Stimulated activated CD4-positive, alpha-beta T cell treated with anti-CD3 and anti-CD28 coated beads, TNF-alpha, amount 100 ng/mL, for 24 hours (primary cell): ENCODE measurements around the gene ATXN7L2.

Experiments
- DNase-seq, 3 experiments: peaks; one replicate each; pipeline ENCODE4 v3.0.0-alpha.2; 2020; ENCODE audit warnings: low read depth in 3 of 3

Gene ATXN7L2

GRCh38 chr1:109527098-109527811 is 43.5 kb downstream of the ATXN7L2 start:
- DNase-seq, result no peak

DNA sequence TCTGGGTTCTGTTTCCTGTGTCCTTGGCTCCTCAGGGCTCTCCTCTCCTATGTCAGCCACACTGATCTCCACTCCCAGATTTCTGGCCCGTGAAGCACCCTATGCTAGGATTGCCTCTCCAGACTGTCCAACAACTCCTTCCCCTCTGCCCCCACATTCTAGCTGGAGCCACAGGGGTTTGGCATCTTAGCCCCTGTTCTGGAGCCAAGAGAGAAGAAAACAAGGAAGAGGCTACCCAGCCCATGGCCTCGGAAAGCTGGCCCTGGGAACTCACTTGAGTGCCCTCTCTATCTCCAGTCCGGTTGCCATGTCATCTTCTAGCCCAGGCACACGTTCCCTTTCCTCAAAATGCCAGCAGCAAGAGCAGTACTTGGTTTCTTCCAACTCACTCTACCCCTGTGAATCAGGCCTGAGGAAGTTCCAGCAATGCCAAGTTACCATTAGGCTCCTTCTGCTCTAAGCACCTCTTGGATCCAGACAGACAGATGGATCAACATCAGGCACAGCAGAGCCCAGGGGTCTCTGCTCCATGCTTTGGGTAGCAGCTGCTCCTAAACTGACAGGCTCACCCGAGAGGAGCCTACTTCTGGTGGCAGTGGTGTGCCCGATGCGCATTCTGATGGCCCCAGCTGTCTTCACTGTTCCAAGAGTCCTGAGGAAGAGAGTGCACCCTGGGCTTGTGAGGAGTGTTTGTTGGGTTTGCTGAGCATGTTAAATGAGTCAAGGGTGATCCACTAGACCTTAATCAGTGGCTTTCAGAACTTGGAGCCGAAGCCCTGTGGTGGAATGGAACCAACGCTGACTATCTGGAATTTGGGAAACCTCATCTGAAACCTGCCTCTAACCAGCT is 44.4 kb downstream of the ATXN7L2 start:
- DNase-seq, result no peak

GRCh38 chr1:109528712-109529111 is 45.0 kb downstream of the ATXN7L2 start:
- no peak for DNase-seq

DNA sequence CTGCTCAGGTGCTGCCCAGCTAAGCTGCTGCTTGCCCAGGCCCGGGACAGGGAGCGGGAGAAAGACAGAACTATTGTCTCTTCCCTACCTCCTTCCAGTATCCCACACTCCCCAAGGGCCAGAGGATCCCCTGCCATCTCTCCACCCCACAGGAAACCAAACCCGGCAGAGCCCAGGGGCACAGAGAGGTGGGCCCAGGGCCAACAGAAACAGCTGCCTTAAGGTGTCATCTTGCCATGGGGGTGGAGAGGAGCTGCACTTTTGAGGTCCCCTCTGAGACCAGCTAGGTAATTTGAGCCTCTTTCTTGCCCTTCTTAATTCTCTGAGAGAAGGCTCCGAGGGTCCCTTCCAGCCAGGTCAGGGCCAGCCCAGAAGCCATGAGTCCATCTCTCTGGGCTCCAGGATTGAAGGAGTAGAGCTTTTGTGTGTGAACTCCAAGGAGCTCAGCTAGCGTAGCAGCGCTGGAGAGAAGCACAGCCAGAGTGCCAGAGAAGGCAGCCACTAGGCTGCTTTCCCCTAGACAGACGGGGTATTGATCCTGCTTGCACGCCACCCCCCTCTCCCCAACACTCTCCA is 46.3 kb downstream of the ATXN7L2 start:
- DNase-seq, result no peak

- DNase-seq, result no peak
These were observed 46.9 kb downstream of the ATXN7L2 start for GRCh38 chr1:109530457-109531087.

GRCh38 chr1:109531380-109531779 is 47.7 kb downstream of the ATXN7L2 start:
- DNase-seq, result no peak

DNA sequence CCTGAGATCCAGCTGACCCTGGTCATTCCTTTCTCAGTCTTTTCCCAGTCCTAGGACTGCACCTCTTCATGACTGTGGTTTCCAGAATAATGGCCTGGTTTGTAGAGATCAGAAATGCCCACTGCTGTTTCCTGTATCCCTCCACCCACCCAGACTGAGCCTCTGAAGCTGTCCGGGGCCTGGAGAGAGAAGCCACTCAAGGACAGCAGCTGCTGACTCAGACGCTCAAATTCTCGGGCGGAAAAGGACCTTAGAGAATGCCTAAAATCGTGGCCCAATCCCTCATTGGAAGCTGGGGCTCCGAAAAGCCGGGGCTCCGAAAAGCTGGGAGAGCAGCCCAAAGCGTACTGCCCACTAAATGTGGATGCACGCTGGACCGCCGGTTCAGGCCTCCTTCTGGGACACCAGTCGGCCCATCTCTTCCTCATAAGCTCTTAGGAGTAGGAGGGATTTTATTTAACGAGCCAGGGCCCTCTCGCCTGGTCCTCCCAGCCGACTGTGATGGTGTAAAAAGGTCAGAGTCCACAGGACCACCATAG is 48.2 kb downstream of the ATXN7L2 start:
- no peak for DNase-seq

- DNase-seq, result peak; percentile 84 to 90 (median 90)
These were observed 48.8 kb downstream of the ATXN7L2 start for GRCh38 chr1:109532365-109533136.

DNA sequence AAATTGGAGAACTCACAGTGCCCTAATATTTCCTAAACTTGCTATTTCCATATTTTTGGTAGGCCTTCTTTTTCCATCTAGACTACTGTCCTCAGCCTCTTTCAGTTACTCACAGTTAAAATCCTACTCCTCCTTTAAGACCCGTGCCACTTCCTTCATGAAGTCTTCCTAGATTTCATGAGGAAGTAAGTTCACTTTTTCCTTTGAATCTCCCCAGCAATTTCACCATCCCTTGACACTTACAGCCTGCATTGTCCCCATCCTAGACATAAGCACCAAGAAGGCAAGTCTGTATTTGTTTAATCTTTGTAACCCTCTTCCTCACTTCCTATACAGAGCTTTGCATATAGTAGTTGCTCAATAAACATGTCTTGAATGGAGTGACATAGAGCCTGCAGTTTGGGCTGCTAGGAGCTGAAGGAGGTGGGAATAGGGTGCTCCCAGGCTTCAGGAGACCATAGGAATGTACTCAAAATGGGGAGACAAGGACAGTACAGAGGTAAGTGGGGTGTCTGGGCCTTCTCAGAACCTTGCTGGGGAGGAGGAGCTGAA is 50.7 kb downstream of the ATXN7L2 start:
- no peak for DNase-seq

- no peak for DNase-seq
These were observed 51.8 kb downstream of the ATXN7L2 start for GRCh38 chr1:109535481-109535880.

DNA sequence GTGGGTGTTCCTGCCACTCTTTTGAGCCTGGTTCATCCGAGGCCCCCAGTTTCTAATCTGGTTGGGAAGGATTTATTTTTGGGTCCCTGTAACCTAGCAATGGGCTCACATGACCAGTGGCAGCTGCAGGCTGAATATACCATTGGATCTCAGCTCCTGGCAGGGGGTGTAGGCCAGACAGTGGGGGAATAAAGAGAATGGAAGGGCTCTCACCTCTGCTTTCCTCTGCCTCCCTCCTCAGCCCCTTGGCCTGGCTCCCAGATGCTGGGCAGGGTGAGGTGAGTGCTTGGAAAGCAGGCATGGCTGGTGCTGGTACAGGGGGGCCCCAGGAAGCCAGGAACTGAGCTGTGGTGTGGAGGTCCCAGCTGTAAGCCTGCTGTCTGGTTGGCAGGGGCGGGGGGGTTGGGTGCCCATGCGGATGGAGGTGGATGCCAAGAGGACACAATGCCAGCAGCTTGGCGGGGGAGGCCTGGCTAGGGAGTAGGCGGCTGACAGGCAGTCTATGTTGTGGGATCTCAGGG is 52.3 kb downstream of the ATXN7L2 start:
- no peak for DNase-seq

GRCh38 chr1:109537450-109538178 is 53.9 kb downstream of the ATXN7L2 start:
- no peak for DNase-seq

DNA sequence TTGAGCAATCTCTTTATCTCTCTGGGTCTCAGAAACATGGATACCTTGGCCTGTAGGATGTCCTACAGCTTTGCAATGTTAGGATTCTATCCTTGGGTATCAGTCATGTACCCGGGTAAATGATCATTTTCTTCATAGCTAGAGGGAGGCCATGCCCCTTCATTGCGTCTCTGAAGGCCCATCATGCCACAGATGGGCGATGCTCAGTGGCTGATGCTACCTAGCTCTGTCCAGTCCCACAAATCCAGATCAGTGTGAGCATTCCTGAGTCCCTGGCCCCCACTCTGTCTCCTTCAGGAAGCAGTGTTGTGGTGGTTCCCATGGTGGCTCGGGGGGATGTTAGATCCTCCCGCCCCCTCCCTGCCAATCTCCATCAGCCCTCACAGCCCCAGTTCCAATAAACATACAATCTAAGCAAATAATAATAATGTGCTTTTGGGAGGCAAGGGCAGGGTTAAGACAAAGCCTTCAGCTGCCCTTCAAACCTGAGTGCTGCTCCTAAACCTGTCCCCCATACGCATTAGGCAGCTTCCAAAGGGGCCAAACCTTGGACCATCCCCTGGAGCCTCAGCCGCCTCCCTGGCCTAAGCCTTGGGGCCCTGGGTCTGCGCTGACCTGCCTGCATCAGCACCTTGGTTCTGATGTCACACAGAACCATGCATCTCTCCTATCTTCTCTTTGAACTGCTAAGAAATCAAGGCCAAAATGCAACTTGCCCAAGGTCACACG is 55.3 kb downstream of the ATXN7L2 start:
- DNase-seq, result no peak

GRCh38 chr1:109539676-109540075 is 56.0 kb downstream of the ATXN7L2 start, which contains the start of gene GPR61:
GPR61 (plus strand) TSS chr1:109539872; CDS start chr1:109543023, 3,151 bp downstream.
- DNase-seq, result no peak

GRCh38 chr1:109541102-109541501 is 57.4 kb downstream of the ATXN7L2 start:
- DNase-seq, result no peak
